ENCODE results near the gene KRTAP4-7. TPM values are rescaled to one million over a fixed set of nuclear protein-coding genes. Genes with fewer than 3 reads are reported as not detected.

Gene KRTAP4-7
- total RNA-seq, 1 experiment from 2014 or later: not detected

DNA sequence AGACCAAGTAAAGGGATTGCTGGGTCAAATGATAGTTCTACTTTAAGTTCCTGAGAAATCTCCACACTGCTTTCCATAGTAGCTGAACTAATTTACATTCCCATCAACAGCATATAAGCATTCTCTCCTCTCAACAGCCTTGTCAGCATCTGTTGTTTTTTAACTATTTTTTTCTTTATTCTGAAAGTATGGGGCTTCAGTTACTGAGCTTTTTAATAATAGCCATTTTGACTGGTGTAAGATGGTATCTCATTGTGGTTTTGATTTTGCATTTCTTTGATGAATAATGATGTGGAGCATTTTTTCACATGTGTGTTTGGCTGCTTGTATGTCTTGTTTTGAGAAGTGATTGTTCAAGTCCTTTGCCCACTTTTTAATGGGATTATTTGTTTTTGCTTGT, 31.4 kb upstream of the KRTAP4-7 start:
- H4K20me1 ChIP-seq (ENCODE audit: insufficient read depth): no peaks in the 10 kb centered on the region
- H3K4me2 ChIP-seq (ENCODE audit: low read length): no peak overlapping the region
- ChIA-PET CTCF (no interaction called here), POLR2A (no interaction called here), RAD21 (ENCODE audit: low non-redundant PET in 1 of 2, low total read pairs in 2 of 2, uncharacterized antibody in 2 of 2, unreplicated experiment in 2 of 2) (no interaction called here)
- intact Hi-C loops (cut with micrococcal nuclease): no loop called here
- DNase-seq (ENCODE audit: low read depth, low spot score): no peak
- TF ChIP-seq SRF (IDR thresholded peaks at IDR 0.05; ENCODE audit: low read depth) (no peak), POLR2AphosphoS5 (IDR thresholded peaks at IDR 0.05; ENCODE audit: low read depth, low read length) (no peak), CBX3 (IDR thresholded peaks at IDR 0.05; ENCODE audit: low read depth) (no peak), EGR1 (IDR thresholded peaks at IDR 0.05; ENCODE audit: low read depth) (no peak), SP1 (IDR thresholded peaks at IDR 0.05; ENCODE audit: low read depth) (no peak), EZH2phosphoT487 (IDR thresholded peaks at IDR 0.05; ENCODE audit: borderline replicate concordance) (no peak), YY1 (IDR thresholded peaks at IDR 0.05; ENCODE audit: extremely low read depth, insufficient replicate concordance, low read depth, low read length) (no peak), CEBPB (IDR thresholded peaks at IDR 0.05; ENCODE audit: low read depth) (no peak), FOSL1 (IDR thresholded peaks at IDR 0.05; ENCODE audit: low read depth) (no peak), SIN3A (IDR thresholded peaks at IDR 0.05; ENCODE audit: low read depth) (no peak), JUND (IDR thresholded peaks at IDR 0.05) (no peak), POLR2A (IDR thresholded peaks at IDR 0.05; ENCODE audit: borderline replicate concordance, extremely low read depth, insufficient read depth, insufficient read length) (no peak), TCF7L2 (IDR thresholded peaks at IDR 0.05; ENCODE audit: borderline replicate concordance, extremely low read depth, insufficient read depth, insufficient read length) (no peak), EZH2 (IDR thresholded peaks at IDR 0.05) (no peak), ZFX (IDR thresholded peaks at IDR 0.05) (no peak)
- TF ChIP-seq, protein P1, sequence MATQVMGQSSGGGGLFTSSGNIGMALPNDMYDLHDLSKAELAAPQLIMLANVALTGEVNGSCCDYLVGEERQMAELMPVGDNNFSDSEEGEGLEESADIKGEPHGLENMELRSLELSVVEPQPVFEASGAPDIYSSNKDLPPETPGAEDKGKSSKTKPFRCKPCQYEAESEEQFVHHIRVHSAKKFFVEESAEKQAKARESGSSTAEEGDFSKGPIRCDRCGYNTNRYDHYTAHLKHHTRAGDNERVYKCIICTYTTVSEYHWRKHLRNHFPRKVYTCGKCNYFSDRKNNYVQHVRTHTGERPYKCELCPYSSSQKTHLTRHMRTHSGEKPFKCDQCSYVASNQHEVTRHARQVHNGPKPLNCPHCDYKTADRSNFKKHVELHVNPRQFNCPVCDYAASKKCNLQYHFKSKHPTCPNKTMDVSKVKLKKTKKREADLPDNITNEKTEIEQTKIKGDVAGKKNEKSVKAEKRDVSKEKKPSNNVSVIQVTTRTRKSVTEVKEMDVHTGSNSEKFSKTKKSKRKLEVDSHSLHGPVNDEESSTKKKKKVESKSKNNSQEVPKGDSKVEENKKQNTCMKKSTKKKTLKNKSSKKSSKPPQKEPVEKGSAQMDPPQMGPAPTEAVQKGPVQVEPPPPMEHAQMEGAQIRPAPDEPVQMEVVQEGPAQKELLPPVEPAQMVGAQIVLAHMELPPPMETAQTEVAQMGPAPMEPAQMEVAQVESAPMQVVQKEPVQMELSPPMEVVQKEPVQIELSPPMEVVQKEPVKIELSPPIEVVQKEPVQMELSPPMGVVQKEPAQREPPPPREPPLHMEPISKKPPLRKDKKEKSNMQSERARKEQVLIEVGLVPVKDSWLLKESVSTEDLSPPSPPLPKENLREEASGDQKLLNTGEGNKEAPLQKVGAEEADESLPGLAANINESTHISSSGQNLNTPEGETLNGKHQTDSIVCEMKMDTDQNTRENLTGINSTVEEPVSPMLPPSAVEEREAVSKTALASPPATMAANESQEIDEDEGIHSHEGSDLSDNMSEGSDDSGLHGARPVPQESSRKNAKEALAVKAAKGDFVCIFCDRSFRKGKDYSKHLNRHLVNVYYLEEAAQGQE (IDR thresholded peaks at IDR 0.05; ENCODE audit: low read depth): no peak
- TF ChIP-seq, protein P2, sequence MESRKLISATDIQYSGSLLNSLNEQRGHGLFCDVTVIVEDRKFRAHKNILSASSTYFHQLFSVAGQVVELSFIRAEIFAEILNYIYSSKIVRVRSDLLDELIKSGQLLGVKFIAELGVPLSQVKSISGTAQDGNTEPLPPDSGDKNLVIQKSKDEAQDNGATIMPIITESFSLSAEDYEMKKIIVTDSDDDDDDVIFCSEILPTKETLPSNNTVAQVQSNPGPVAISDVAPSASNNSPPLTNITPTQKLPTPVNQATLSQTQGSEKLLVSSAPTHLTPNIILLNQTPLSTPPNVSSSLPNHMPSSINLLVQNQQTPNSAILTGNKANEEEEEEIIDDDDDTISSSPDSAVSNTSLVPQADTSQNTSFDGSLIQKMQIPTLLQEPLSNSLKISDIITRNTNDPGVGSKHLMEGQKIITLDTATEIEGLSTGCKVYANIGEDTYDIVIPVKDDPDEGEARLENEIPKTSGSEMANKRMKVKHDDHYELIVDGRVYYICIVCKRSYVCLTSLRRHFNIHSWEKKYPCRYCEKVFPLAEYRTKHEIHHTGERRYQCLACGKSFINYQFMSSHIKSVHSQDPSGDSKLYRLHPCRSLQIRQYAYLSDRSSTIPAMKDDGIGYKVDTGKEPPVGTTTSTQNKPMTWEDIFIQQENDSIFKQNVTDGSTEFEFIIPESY (IDR thresholded peaks at IDR 0.05; ENCODE audit: extremely low read depth, insufficient replicate concordance, low read length): no peak
- TF ChIP-seq, protein P3, sequence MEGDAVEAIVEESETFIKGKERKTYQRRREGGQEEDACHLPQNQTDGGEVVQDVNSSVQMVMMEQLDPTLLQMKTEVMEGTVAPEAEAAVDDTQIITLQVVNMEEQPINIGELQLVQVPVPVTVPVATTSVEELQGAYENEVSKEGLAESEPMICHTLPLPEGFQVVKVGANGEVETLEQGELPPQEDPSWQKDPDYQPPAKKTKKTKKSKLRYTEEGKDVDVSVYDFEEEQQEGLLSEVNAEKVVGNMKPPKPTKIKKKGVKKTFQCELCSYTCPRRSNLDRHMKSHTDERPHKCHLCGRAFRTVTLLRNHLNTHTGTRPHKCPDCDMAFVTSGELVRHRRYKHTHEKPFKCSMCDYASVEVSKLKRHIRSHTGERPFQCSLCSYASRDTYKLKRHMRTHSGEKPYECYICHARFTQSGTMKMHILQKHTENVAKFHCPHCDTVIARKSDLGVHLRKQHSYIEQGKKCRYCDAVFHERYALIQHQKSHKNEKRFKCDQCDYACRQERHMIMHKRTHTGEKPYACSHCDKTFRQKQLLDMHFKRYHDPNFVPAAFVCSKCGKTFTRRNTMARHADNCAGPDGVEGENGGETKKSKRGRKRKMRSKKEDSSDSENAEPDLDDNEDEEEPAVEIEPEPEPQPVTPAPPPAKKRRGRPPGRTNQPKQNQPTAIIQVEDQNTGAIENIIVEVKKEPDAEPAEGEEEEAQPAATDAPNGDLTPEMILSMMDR (IDR thresholded peaks at IDR 0.05 in 2 of 3, conservative IDR thresholded peaks at IDR 0.05 in 1 of 3; ENCODE audit: borderline replicate concordance in 1 of 3, insufficient read depth in 1 of 3, low read depth in 2 of 3, low read length in 2 of 3): no peak
- TF ChIP-seq, protein P4, sequence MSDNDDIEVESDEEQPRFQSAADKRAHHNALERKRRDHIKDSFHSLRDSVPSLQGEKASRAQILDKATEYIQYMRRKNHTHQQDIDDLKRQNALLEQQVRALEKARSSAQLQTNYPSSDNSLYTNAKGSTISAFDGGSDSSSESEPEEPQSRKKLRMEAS (IDR thresholded peaks at IDR 0.05): no peak
- peaks cover 0 to 19% of the 10 kb centered on the region in 2 experiments; a peak in 1 of 4 replicates for H3K9me3 ChIP-seq (ENCODE audit: control insufficient read depth in 1 of 2, insufficient read depth in 1 of 2, low read depth in 1 of 2, low read length in 2 of 2)
- H3K9me2 ChIP-seq (ENCODE audit: insufficient read depth): no peaks in the 10 kb centered on the region
- no peak overlapping the region for H3K27ac ChIP-seq (ENCODE audit: low read depth, low read length)
- no peak overlapping the region for H3K4me3 ChIP-seq (replicated peaks in 1 of 2; ENCODE audit: low read depth in 1 of 2, low read length in 2 of 2)
- no peak overlapping the region for H3K9ac ChIP-seq (ENCODE audit: low read length)
- no peak for ATAC-seq
- 0 out of 4 replicates have a peak, but pooled peaks cover 0 to 4% of the 10 kb centered on the region in 2 experiments for H3K36me3 ChIP-seq (ENCODE audit: control insufficient read depth in 1 of 2, insufficient read depth in 2 of 2, low read length in 2 of 2)
- no peak overlapping the region for H2AFZ ChIP-seq (ENCODE audit: low read depth, low read length, poor library complexity, severe bottlenecking)
- H3K79me2 ChIP-seq (ENCODE audit: insufficient read depth, low read length): no peaks in the 10 kb centered on the region
- no peaks in the 10 kb centered on the region for H3K27me3 ChIP-seq (ENCODE audit: insufficient read depth, low read length)
- no TSS peak for BruUV-seq (replicated peaks)
- no peaks in the 10 kb centered on the region; a peak in 1 of 4 replicates for H3K4me1 ChIP-seq (ENCODE audit: control insufficient read depth in 1 of 2, insufficient read depth in 2 of 2, low read length in 2 of 2)

All from HCT116 (cell line).